Breast epithelium (tissue), 4 donors: ENCODE data around the gene CDCP1. TPM values are rescaled to one million over a fixed set of nuclear protein-coding genes. Genes with fewer than 3 reads are reported as not detected.

Source experiments
- DNase-seq, 2 donors: peaks; one replicate each; pipeline ENCODE4 v3.0.0-alpha.2; 2019; ENCODE audit warnings: low spot score in 2 of 2
- H3K27ac ChIP-seq, 2 donors: fragments of 200-600 bp; sonication (generic) in 1 of 2; one replicate each; pipeline ENCODE4 v1.5.1; 2016 to 2019; ENCODE audit warnings: mild to moderate bottlenecking in 1 of 2
- H3K27me3 ChIP-seq, 2 donors: fragments of 200-600 bp; sonication (generic) in 1 of 2; one replicate each; pipeline versions ENCODE4 v1.5.1 to v1.6.0; 2017 to 2019; ENCODE audit warnings: control low read depth in 1 of 2, mild to moderate bottlenecking in 1 of 2
- H3K36me3 ChIP-seq: fragments of 200-600 bp; one replicate; pipeline ENCODE4 v1.5.1; 2019
- H3K4me1 ChIP-seq, 2 donors: fragments of 200-600 bp; sonication (generic); one replicate each; pipeline ENCODE4 v1.5.1; 2016 to 2019; ENCODE audit warnings: control low read depth in 1 of 2
- H3K4me3 ChIP-seq, 3 donors: fragments of 200-600 bp; sonication (generic); 1 replicate in 2 of 3; 2 replicates in 1 of 3; pipeline ENCODE4 v1.5.1; 2016 to 2019; ENCODE audit warnings: mild to moderate bottlenecking in 3 of 3, moderate library complexity in 2 of 3
- H3K9me3 ChIP-seq, 2 donors: fragments of 200-600 bp; sonication (generic) in 1 of 2; one replicate each; pipeline ENCODE4 v1.5.1; 2016 to 2019; ENCODE audit warnings: control low read depth in 1 of 2
- CTCF ChIP-seq, 3 donors: fragments of 450-650 bp; IDR thresholded peaks; one replicate each; pipeline ENCODE4 v1.5.1; 2016 to 2017; ENCODE audit warnings: antibody characterized with exemption in 3 of 3, mild to moderate bottlenecking in 3 of 3, moderate library complexity in 3 of 3
- POLR2A ChIP-seq: fragments of 450-650 bp; IDR thresholded peaks from one replicate; pipeline ENCODE4 v1.6.1; 2016; ENCODE audit warnings: antibody characterized with exemption, mild to moderate bottlenecking, moderate library complexity
- POLR2AphosphoS5 ChIP-seq, 3 donors: sonication (generic); formaldehyde crosslinking; IDR thresholded peaks; one replicate each; pipeline ENCODE4 v1.6.1; 2017; ENCODE audit warnings: antibody characterized with exemption in 3 of 3
- intact Hi-C: fragments of 100-400 bp; cut with DNase I; formaldehyde crosslinking; loops from one replicate; pipeline ENCODE4 v1.15.1; 2023; ENCODE audit warnings: low total_unique reads
- total RNA-seq, 3 donors: library from RNA; depleted of rRNA; stranded (reverse); fragments of >200 nt; gene quantifications; one replicate each; pipeline ENCODE4 v1.1.0, GENCODE V29; 2016

CDCP1 gene
- total RNA-seq, 3 donors from 2014 or later, result 1.9 to 11.3 (median 8.5) TPM

DNA sequence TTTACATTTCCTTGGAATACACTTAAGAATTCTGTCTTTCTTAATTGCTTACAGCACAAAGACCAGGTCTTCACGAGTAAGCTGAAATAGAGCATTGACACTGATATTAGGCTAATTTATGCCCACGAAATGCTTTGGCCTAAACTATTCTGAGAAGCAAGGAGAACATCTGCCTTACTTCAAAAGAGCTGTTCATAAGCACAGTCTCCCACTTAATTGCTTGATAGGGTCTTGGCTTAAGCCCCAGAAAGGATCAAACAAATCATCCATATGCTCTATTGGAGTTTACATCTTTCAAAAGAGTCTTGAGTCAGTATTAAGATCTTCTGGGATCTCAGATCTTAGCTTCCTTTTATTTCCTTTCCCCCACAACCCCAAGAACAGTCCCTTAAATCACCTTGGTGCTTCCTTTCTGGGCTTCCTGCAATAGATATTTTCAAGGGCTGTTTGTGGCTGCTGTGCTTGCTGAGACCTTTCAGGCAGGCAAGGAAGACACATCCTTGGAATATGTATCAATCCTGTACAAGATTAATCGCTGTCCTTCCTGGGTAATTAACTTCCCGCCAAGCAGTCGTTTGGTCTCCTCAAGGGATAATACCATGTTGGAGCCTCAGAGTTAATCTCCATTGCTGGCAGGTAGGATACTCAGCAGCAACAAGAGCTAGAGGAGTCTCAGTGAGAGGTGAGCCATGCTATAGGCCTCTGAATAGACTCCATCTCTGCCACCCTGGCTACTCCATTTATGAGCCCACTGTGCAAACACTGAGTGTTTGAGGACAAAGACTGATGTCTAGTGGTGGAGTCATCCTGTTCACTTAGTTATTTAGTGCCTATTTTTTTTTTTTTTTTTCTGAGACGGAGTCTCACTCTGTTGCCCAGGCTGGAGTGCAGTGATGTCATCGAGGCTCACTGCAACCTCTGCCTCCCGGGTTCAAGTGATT, 42.8 kb upstream of the CDCP1 start:
- DNase-seq, result no peak
- no peak overlapping the region for H3K27ac ChIP-seq
- intact Hi-C loops, result no loop called here

GRCh38 chr3:45187694-45188141, 41.5 kb upstream of the CDCP1 start:
- H3K27ac ChIP-seq, result no peak overlapping the region
- intact Hi-C loops, result no loop called here
- TF ChIP-seq POLR2AphosphoS5 (IDR thresholded peaks at IDR 0.05) (no peak), POLR2A (no peak), CTCF (IDR thresholded peaks at IDR 0.05) (no peak)

More for the DNA sequence above, 42.8 kb upstream of the CDCP1 start:
- H3K9me3 ChIP-seq, result no peaks in the 10 kb centered on the region
- TF ChIP-seq CTCF (IDR thresholded peaks at IDR 0.05) (no peak), POLR2AphosphoS5 (IDR thresholded peaks at IDR 0.05) (no peak), POLR2A (no peak)
- H3K4me1 ChIP-seq, result no peaks in the 10 kb centered on the region
- no peaks in the 10 kb centered on the region for H3K27me3 ChIP-seq
- H3K36me3 ChIP-seq, result no peaks in the 10 kb centered on the region
- H3K4me3 ChIP-seq, result no peak overlapping the region

DNA sequence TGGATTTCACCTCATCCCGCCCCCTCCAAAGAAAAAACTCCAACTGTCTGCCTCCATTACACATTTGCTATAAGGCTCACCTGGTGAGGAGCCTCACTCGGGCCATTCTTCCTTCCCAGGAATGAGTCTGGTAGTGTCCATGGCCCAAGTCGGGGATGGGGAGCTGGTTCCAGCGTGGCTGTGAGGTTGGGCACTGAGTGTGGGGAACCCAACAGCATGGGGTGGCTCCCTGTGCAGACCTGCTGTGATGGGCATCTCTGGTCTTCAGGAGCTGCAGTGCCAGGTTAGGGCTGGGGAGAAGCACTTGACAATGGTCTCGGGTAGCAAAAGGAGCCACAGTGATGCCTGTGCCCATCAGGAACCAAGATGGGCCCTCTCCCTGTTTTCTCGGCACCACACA, 40.7 kb upstream of the CDCP1 start:
- intact Hi-C loops, result no loop called here
- no peak overlapping the region for H3K4me3 ChIP-seq
- no peak overlapping the region for H3K27ac ChIP-seq
- no peaks in the 10 kb centered on the region for H3K27me3 ChIP-seq
- no peaks in the 10 kb centered on the region for H3K36me3 ChIP-seq
- no peaks in the 10 kb centered on the region for H3K9me3 ChIP-seq
- no peak for TF ChIP-seq POLR2A
- TF ChIP-seq POLR2AphosphoS5 (IDR thresholded peaks at IDR 0.05), result no peak
- TF ChIP-seq CTCF (IDR thresholded peaks at IDR 0.05), result no peak
- H3K4me1 ChIP-seq, result no peaks in the 10 kb centered on the region
- no peak for DNase-seq

More at GRCh38 chr3:45187694-45188141, 41.5 kb upstream of the CDCP1 start:
- peak in 1 of 2 donors; percentile 0 for DNase-seq
- no peaks in the 10 kb centered on the region for H3K27me3 ChIP-seq
- no peak overlapping the region for H3K4me3 ChIP-seq
- no peaks in the 10 kb centered on the region for H3K9me3 ChIP-seq
- no peaks in the 10 kb centered on the region for H3K36me3 ChIP-seq
- H3K4me1 ChIP-seq, result no peaks in the 10 kb centered on the region

- Histone ChIP-seq H3K4me1 (no peaks in the 10 kb centered on the region), H3K27ac (no peak overlapping the region), H3K36me3 (no peaks in the 10 kb centered on the region), H3K4me3 (no peak overlapping the region), H3K9me3 (no peaks in the 10 kb centered on the region), H3K27me3 (no peaks in the 10 kb centered on the region)
- no peak for DNase-seq
- intact Hi-C loops, result no loop called here
- TF ChIP-seq POLR2A, result no peak
- no peak for TF ChIP-seq CTCF (IDR thresholded peaks at IDR 0.05)
- TF ChIP-seq POLR2AphosphoS5 (IDR thresholded peaks at IDR 0.05), result no peak
Measured at GRCh38 chr3:45185461-45185860, 39.3 kb upstream of the CDCP1 start.

DNA sequence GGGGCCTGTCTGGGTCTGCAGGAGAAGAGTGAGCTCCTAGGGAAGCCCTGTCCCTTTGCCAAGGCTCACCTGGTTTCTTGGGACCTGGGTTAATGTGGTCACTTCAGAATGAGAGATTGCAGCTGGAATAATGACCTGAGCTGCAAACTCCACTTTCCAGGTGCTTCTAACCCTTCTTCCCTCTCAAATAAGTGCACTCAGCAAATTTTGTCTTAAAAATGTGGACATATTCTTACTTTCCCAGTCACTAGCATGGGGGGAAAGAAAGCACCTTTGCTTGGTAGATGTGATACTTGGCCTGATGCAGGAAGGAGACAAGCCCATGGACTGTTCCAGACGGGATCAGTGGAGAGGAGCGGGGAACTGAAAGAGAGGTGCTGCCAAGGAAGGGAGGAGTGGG, 38.9 kb upstream of the CDCP1 start:
- no peak for TF ChIP-seq POLR2A
- TF ChIP-seq POLR2AphosphoS5 (IDR thresholded peaks at IDR 0.05), result no peak
- TF ChIP-seq CTCF (IDR thresholded peaks at IDR 0.05), result no peak
- intact Hi-C loops, result no loop called here
- no peaks in the 10 kb centered on the region for H3K27me3 ChIP-seq
- no peak for DNase-seq
- H3K36me3 ChIP-seq, result no peaks in the 10 kb centered on the region
- no peaks in the 10 kb centered on the region for H3K4me1 ChIP-seq
- no peaks in the 10 kb centered on the region for H3K9me3 ChIP-seq
- no peak overlapping the region for H3K27ac ChIP-seq
- no peak overlapping the region for H3K4me3 ChIP-seq
